KMS-11 (cell line): Measurements from ENCODE around the gene NME9.

ENCODE experiments used
- H2AFZ ChIP-seq: fragments of 200-600 bp; sonication (generic); 2 replicates; pipeline ENCODE4 v1.6.1; 2016; ENCODE audit warnings: antibody characterized with exemption, mixed run types, low read depth
- H3K27ac ChIP-seq: fragments of 200-600 bp; sonication (generic); 2 replicates; pipeline ENCODE4 v1.6.1; 2016; ENCODE audit warnings: mild to moderate bottlenecking, mixed run types
- H3K27me3 ChIP-seq: fragments of 200-600 bp; sonication (generic); 2 replicates; pipeline ENCODE4 v1.6.1; 2017; ENCODE audit warnings: mild to moderate bottlenecking, low read depth, mixed run types, moderate library complexity; ENCODE audit not compliant: insufficient read depth
- H3K36me3 ChIP-seq: fragments of 200-600 bp; sonication (generic); 2 replicates; pipeline ENCODE4 v1.6.1; 2017; ENCODE audit warnings: mild to moderate bottlenecking, mixed run types; ENCODE audit not compliant: insufficient read depth
- H3K4me1 ChIP-seq: fragments of 200-600 bp; sonication (generic); 2 replicates; pipeline ENCODE4 v1.6.1; 2016; ENCODE audit warnings: mild to moderate bottlenecking, low read depth, mixed run types; ENCODE audit not compliant: poor library complexity, severe bottlenecking
- H3K4me2 ChIP-seq: fragments of 200-600 bp; sonication (generic); 2 replicates; pipeline ENCODE4 v1.7.0; 2016; ENCODE audit warnings: mild to moderate bottlenecking, mixed run types
- H3K4me3 ChIP-seq: fragments of 200-600 bp; sonication (generic); IDR thresholded peaks from 2 replicates; pipeline ENCODE4 v1.6.1; 2017; ENCODE audit warnings: low read depth, low read length, mixed read lengths; ENCODE audit not compliant: insufficient read depth
- H3K79me2 ChIP-seq: fragments of 200-600 bp; sonication (generic); 2 replicates; pipeline ENCODE4 v1.6.1; 2016; ENCODE audit warnings: low read depth, mixed run types; ENCODE audit not compliant: insufficient read depth
- H3K9ac ChIP-seq: fragments of 200-600 bp; sonication (generic); 2 replicates; pipeline ENCODE4 v1.6.1; 2016; ENCODE audit warnings: mild to moderate bottlenecking, mixed run types
- H4K20me1 ChIP-seq: fragments of 200-600 bp; sonication (generic); 2 replicates; pipeline ENCODE4 v1.6.1; 2016; ENCODE audit warnings: mild to moderate bottlenecking, mixed run types; ENCODE audit not compliant: insufficient read depth
- TF ChIP-seq, protein P1 (sequence below): fragments of 200-600 bp; sonication (generic); conservative IDR thresholded peaks from 2 replicates; pipeline ENCODE4 v1.6.1; 2017; ENCODE audit warnings: low read depth, mild to moderate bottlenecking, antibody characterized with exemption, low read length, moderate library complexity, mixed read lengths

NME9 gene

DNA sequence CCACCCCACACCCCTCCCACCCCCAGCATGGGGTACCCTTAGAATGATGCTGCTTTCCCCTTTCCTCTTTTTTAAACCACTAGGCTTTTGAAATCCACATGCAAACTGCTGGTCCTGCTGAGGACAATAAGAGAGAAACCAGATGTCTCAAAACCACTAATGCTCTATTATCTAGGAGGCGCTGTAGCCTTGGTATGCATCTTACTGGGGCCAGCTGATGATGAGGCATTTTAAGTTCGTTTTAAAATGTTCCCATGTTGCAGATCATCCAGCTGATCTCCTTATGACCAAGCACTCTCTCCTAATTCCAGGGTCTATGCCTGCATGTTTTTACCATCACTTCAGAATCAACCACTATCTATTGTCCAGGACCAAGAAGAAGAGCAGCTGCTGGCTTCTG lies 1.3 kb downstream of the NME9 start:
- Histone ChIP-seq H3K36me3 (no peaks in the 10 kb centered on the region), H2AFZ (peak overlapping the region; percentile 98; the same call in 1 of the 2 replicates), H3K4me3 (no peak overlapping the region), H3K4me2 (peak overlapping the region; percentile 82), H3K4me1 (peaks cover 41% of the 10 kb centered on the region), H3K9ac (no peak overlapping the region), H3K27me3 (peaks cover 5% of the 10 kb centered on the region; the same call in 1 of the 2 replicates), H3K27ac (no peak overlapping the region), H3K79me2 (no peaks in the 10 kb centered on the region), H4K20me1 (no peaks in the 10 kb centered on the region)
- TF ChIP-seq, protein P1, sequence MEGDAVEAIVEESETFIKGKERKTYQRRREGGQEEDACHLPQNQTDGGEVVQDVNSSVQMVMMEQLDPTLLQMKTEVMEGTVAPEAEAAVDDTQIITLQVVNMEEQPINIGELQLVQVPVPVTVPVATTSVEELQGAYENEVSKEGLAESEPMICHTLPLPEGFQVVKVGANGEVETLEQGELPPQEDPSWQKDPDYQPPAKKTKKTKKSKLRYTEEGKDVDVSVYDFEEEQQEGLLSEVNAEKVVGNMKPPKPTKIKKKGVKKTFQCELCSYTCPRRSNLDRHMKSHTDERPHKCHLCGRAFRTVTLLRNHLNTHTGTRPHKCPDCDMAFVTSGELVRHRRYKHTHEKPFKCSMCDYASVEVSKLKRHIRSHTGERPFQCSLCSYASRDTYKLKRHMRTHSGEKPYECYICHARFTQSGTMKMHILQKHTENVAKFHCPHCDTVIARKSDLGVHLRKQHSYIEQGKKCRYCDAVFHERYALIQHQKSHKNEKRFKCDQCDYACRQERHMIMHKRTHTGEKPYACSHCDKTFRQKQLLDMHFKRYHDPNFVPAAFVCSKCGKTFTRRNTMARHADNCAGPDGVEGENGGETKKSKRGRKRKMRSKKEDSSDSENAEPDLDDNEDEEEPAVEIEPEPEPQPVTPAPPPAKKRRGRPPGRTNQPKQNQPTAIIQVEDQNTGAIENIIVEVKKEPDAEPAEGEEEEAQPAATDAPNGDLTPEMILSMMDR = peak; percentile 17; the same call in 1 of the 2 replicates

DNA sequence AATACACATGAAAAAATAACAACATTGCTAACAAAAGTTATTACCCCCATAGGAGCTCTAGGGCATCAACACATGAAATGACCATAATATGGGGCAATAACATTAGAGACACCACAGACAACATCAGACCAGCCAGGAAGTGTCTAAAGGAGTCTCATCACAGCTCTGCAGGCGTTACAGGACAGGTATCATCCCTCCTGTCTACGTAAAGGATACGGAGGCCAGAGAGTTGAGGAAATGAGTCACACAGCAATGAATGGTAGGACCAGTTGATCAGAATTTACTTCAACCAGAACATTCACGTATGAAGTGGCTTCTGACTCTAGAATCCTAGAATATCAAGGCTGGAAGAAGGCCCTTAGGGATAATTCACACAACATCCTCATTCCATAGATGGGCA lies 1.8 kb downstream of the NME9 start:
- Histone ChIP-seq H3K4me1 (peaks cover 41% of the 10 kb centered on the region), H3K9ac (no peak overlapping the region), H3K36me3 (no peaks in the 10 kb centered on the region), H3K4me2 (no peak overlapping the region), H4K20me1 (no peaks in the 10 kb centered on the region), H3K4me3 (no peak overlapping the region), H2AFZ (no peak overlapping the region), H3K27ac (no peak overlapping the region), H3K27me3 (peaks cover 5% of the 10 kb centered on the region; the same call in 1 of the 2 replicates), H3K79me2 (no peaks in the 10 kb centered on the region)
- TF ChIP-seq, protein P1 = no peak

DNA sequence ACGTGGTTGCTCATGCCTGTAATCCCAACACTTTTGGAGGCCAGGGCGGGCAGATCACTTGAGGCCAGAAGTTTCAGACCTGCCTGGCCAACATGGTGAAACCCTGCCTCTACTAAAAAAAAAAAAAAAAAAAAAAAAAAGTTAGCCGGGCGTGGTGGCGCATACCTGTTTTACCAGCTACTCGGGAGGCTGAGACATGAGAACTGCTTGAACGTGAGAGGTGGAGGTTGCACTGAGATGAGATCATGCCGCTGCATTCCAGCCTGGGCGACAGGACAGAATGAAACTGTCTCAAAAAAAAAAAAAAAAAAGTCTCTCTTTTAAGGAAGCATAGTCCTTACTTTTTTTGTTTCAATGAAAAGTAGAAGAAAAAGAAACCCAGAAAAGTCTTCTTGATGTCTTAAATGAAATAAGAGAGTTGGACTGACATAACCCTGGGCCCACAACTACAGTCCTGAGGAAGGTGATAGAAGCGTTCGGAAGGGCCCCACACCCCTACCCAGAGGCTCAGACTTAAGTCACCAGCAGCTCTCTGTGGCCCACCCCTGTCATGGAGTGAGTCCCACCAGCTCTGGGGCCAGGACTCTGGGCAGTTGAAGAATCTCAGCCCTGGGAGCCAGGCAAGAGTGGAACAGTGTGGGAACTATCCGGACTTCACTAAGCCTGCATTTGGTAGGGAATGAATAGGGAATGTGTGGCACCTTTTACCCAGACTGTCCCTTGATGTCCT lies 2.6 kb downstream of the NME9 start:
- no peaks in the 10 kb centered on the region for H3K79me2 ChIP-seq
- no peak overlapping the region for H3K4me3 ChIP-seq
- no peak overlapping the region for H3K27ac ChIP-seq
- peaks cover 34% of the 10 kb centered on the region for H3K4me1 ChIP-seq
- H3K36me3 ChIP-seq = no peaks in the 10 kb centered on the region
- no peaks in the 10 kb centered on the region for H4K20me1 ChIP-seq
- TF ChIP-seq, protein P1 = no peak
- no peak overlapping the region for H3K4me2 ChIP-seq
- peaks cover 5% of the 10 kb centered on the region; the same call in 1 of the 2 replicates for H3K27me3 ChIP-seq
- H3K9ac ChIP-seq = no peak overlapping the region
- H2AFZ ChIP-seq = no peak overlapping the region

DNA sequence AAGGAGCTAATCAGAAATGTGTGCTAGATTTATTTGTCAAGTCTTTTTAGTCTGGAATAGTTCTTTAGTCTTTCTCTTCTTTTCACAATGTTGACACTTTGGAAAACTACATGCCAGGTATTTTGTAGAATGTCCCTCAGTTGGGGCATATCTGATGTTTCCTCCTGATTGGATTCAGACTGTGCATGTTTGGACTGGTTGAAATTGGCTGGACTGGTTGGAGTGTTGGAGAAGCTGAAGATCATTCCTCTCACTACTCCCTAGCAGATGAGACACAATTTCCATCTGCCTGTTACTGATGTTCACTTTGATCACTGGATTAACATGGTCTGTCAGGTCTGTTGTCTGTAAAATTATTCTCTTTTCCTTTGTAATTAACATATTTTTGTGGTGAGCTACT lies 3.7 kb downstream of the NME9 start:
- Histone ChIP-seq H3K4me2 (no peak overlapping the region), H3K27ac (no peak overlapping the region), H2AFZ (no peak overlapping the region), H3K9ac (no peak overlapping the region), H3K4me1 (peaks cover 24% of the 10 kb centered on the region), H3K79me2 (no peaks in the 10 kb centered on the region), H3K36me3 (no peaks in the 10 kb centered on the region), H3K27me3 (peaks cover 5% of the 10 kb centered on the region; the same call in 1 of the 2 replicates), H3K4me3 (no peak overlapping the region), H4K20me1 (no peaks in the 10 kb centered on the region)
- TF ChIP-seq, protein P1 = no peak
